Measurements from ENCODE around the gene MAX.
"Not testable (repeated sequence)": the region's sequence is repeated elsewhere in the genome, so short reads cannot be mapped to it uniquely, and the experiment has no call there.

MAX gene

GRCh38 chr14:65032319-65032718, 70.0 kb downstream of the MAX start:
- no peak for DNase-seq

- DNase-seq: not testable (repeated sequence)
These were observed 71.0 kb downstream of the MAX start for GRCh38 chr14:65031321-65031720.

GRCh38 chr14:65028937-65029336, 73.4 kb downstream of the MAX start:
- no peak for DNase-seq

- DNase-seq: no peak
These were observed 75.1 kb downstream of the MAX start for GRCh38 chr14:65027127-65027799.

- DNase-seq: no peak
These were observed 75.8 kb downstream of the MAX start for GRCh38 chr14:65026526-65026925.

GRCh38 chr14:65025818-65026217, 76.5 kb downstream of the MAX start:
- DNase-seq: no peak

All from suppressor macrophage treated with lipopolysaccharide for 4 hours (primary cell).